ENCODE data around the gene IL4R.

DNA sequence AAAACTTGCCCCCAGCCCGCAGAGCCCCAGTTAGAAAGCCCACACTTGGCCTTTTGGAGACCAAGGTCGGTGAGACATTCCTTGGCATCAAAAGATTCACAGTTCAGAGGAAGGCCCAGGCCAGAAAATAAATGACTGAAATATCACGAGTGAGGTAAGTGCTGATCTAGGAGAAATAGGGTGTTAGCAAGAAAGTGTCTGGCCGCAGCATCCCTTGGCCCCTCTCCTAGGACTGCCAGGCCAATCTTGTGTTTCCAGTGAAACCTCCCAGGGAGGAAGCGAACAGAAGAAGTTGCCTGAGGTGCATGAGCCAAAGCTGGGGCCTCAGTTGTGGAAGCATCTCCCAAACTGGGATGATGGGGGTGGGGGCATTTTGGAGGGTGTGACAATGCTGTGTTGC, 22.7 kb upstream of the IL4R start:
- TF ChIP-seq, protein P1, sequence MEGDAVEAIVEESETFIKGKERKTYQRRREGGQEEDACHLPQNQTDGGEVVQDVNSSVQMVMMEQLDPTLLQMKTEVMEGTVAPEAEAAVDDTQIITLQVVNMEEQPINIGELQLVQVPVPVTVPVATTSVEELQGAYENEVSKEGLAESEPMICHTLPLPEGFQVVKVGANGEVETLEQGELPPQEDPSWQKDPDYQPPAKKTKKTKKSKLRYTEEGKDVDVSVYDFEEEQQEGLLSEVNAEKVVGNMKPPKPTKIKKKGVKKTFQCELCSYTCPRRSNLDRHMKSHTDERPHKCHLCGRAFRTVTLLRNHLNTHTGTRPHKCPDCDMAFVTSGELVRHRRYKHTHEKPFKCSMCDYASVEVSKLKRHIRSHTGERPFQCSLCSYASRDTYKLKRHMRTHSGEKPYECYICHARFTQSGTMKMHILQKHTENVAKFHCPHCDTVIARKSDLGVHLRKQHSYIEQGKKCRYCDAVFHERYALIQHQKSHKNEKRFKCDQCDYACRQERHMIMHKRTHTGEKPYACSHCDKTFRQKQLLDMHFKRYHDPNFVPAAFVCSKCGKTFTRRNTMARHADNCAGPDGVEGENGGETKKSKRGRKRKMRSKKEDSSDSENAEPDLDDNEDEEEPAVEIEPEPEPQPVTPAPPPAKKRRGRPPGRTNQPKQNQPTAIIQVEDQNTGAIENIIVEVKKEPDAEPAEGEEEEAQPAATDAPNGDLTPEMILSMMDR (IDR thresholded peaks at IDR 0.05; ENCODE audit: low read length), result no peak
- TF ChIP-seq EZH2 (optimal IDR thresholded peaks at IDR 0.05; ENCODE audit: low read depth, low read length), result no peak
